Right atrium auricular region (tissue), 2 donors: Measurements from ENCODE around the gene ME1. TPM values are rescaled to one million over a fixed set of nuclear protein-coding genes. Genes with fewer than 3 reads are reported as not detected.
A peak's percentile ranks its signal among the peaks of the same experiment; 100 is the strongest.
"Not testable (repeated sequence)": the region's sequence is repeated elsewhere in the genome, so short reads cannot be mapped to it uniquely, and the experiment has no call there.

Source experiments
- DNase-seq: peaks from one replicate; pipeline ENCODE4 v3.0.0-alpha.2; 2019; ENCODE audit warnings: low spot score
- H3K27ac ChIP-seq, 2 donors: fragments of 200-600 bp; sonication (generic); 1 replicate in 1 of 2; 2 replicates in 1 of 2; pipeline ENCODE4 v1.5.1; 2016 to 2019
- H3K27me3 ChIP-seq, 2 donors: fragments of 200-600 bp; sonication (generic); one replicate each; pipeline versions ENCODE4 v1.5.1 to v1.6.0; 2017 to 2019
- H3K36me3 ChIP-seq: fragments of 200-600 bp; sonication (generic); one replicate; pipeline ENCODE4 v1.5.1; 2016
- H3K4me1 ChIP-seq, 2 donors: fragments of 200-600 bp; sonication (generic); one replicate each; pipeline versions ENCODE4 v1.5.1 to v1.6.0; 2017 to 2019
- H3K4me3 ChIP-seq, 2 donors: fragments of 200-600 bp; sonication (generic); 1 replicate in 1 of 2; 2 replicates in 1 of 2; pipeline ENCODE4 v1.5.1; 2017 to 2019; ENCODE audit warnings: mild to moderate bottlenecking in 1 of 2, moderate library complexity in 1 of 2
- H3K9me3 ChIP-seq, 2 donors: fragments of 200-600 bp; sonication (generic); one replicate each; pipeline ENCODE4 v1.5.1; 2019
- CTCF ChIP-seq, 2 donors: fragments of 200-600 bp; sonication (generic); IDR thresholded peaks; one replicate each; pipeline ENCODE4 v1.5.1; 2019; ENCODE audit warnings: antibody characterized with exemption in 2 of 2
- total RNA-seq, 2 donors: library from RNA; depleted of rRNA; stranded (reverse); fragments of >200 nt; gene quantifications; one replicate each; pipeline ENCODE4 v1.1.0, GENCODE V29; 2016

The ME1 gene
- total RNA-seq, 2 donors from 2014 or later, result 25.6 to 26.5 TPM

GRCh38 chr6:83294676-83295075 is 136.2 kb downstream of the ME1 start:
- H3K36me3 ChIP-seq, result no peaks in the 10 kb centered on the region
- no peak for DNase-seq
- H3K4me1 ChIP-seq, result no peaks in the 10 kb centered on the region
- no peak for TF ChIP-seq CTCF (IDR thresholded peaks at IDR 0.05)
- no peaks in the 10 kb centered on the region for H3K27me3 ChIP-seq
- no peaks in the 10 kb centered on the region for H3K9me3 ChIP-seq
- no peak overlapping the region for H3K27ac ChIP-seq
- H3K4me3 ChIP-seq, result no peak overlapping the region

- Histone ChIP-seq H3K36me3 (no peaks in the 10 kb centered on the region), H3K27ac (no peak overlapping the region), H3K9me3 (no peaks in the 10 kb centered on the region), H3K4me1 (no peaks in the 10 kb centered on the region), H3K27me3 (no peaks in the 10 kb centered on the region), H3K4me3 (no peak overlapping the region)
- DNase-seq, result no peak
- TF ChIP-seq CTCF (IDR thresholded peaks at IDR 0.05), result no peak
Measured at GRCh38 chr6:83292900-83293843, 137.7 kb downstream of the ME1 start.

GRCh38 chr6:83287298-83287697 is 143.6 kb downstream of the ME1 start:
- H3K27ac ChIP-seq, DNase-seq, H3K4me1 ChIP-seq, H3K9me3 ChIP-seq, H3K27me3 ChIP-seq, H3K36me3 ChIP-seq, H3K4me3 ChIP-seq: not testable (repeated sequence)

- Histone ChIP-seq H3K27me3 (no peaks in the 10 kb centered on the region), H3K36me3 (no peaks in the 10 kb centered on the region), H3K9me3 (no peaks in the 10 kb centered on the region), H3K4me1 (no peaks in the 10 kb centered on the region), H3K27ac (peak overlapping the region; percentile 19 to 76), H3K4me3 (no peak overlapping the region)
- no peak for TF ChIP-seq CTCF (IDR thresholded peaks at IDR 0.05)
- no peak for DNase-seq
Measured at GRCh38 chr6:83285917-83286316, 144.9 kb downstream of the ME1 start.

- H3K27me3 ChIP-seq, result no peaks in the 10 kb centered on the region
- H3K27ac ChIP-seq, result no peak overlapping the region
- no peak for DNase-seq
- H3K9me3 ChIP-seq, result no peaks in the 10 kb centered on the region
- no peaks in the 10 kb centered on the region for H3K4me1 ChIP-seq
- no peak overlapping the region for H3K4me3 ChIP-seq
- no peaks in the 10 kb centered on the region for H3K36me3 ChIP-seq
- TF ChIP-seq CTCF (IDR thresholded peaks at IDR 0.05), result no peak
Measured at GRCh38 chr6:83273596-83273995, 157.3 kb downstream of the ME1 start.

GRCh38 chr6:83270971-83271719 is 159.7 kb downstream of the ME1 start:
- Histone ChIP-seq H3K36me3 (no peaks in the 10 kb centered on the region), H3K4me1 (no peaks in the 10 kb centered on the region), H3K9me3 (no peaks in the 10 kb centered on the region), H3K27ac (no peak overlapping the region), H3K27me3 (no peaks in the 10 kb centered on the region), H3K4me3 (no peak overlapping the region)
- no peak for DNase-seq
- no peak for TF ChIP-seq CTCF (IDR thresholded peaks at IDR 0.05)
